Spleen (tissue), 11 donors: ENCODE measurements around the gene AP1B1. TPM values are rescaled to one million over a fixed set of nuclear protein-coding genes. Genes with fewer than 3 reads are reported as not detected.

Source experiments
- DNase-seq: peaks from one replicate; pipeline ENCODE4 v3.0.0-alpha.2; 2020
- H3K27ac ChIP-seq, 8 donors: fragments of 200-600 bp; sonication (generic) in 7 of 8; 1 replicate in 4 of 8; 2 replicates in 4 of 8; pipeline versions ENCODE4 v1.5.0 to v1.8.0; 2016 to 2021; ENCODE audit warnings: inconsistent platforms in 4 of 8, mild to moderate bottlenecking in 4 of 8, moderate library complexity in 1 of 8
- H3K27me3 ChIP-seq, 7 donors: fragments of 200-600 bp; sonication (generic) in 6 of 7; replicated peaks in 1 of 7; 1 replicate in 4 of 7; 2 replicates in 3 of 7; pipeline versions ENCODE4 v1.5.0 to v1.8.0; 2016 to 2021; ENCODE audit warnings: inconsistent platforms in 3 of 7, mild to moderate bottlenecking in 1 of 7
- H3K36me3 ChIP-seq, 6 donors: fragments of 200-600 bp; sonication (generic) in 5 of 6; 1 replicate in 4 of 6; 2 replicates in 2 of 6; pipeline versions ENCODE4 v1.5.0 to v1.8.0; 2016 to 2021; ENCODE audit warnings: inconsistent platforms in 2 of 6
- H3K4me1 ChIP-seq, 6 donors: fragments of 200-600 bp; sonication (generic) in 5 of 6; 1 replicate in 3 of 6; 2 replicates in 3 of 6; pipeline versions ENCODE4 v1.5.0 to v1.8.0; 2016 to 2021; ENCODE audit warnings: inconsistent platforms in 3 of 6
- H3K4me3 ChIP-seq, 8 donors: fragments of 200-600 bp; sonication (generic) in 7 of 8; 1 replicate in 4 of 8; 2 replicates in 4 of 8; pipeline versions ENCODE4 v1.5.0 to v1.8.0; 2016 to 2021; ENCODE audit warnings: inconsistent platforms in 4 of 8, mild to moderate bottlenecking in 4 of 8, moderate library complexity in 2 of 8
- H3K9me3 ChIP-seq, 8 donors: fragments of 200-600 bp; sonication (generic) in 7 of 8; 1 replicate in 4 of 8; 2 replicates in 4 of 8; pipeline versions ENCODE4 v1.5.0 to v1.8.0; 2016 to 2021; ENCODE audit warnings: inconsistent platforms in 4 of 8
- CTCF ChIP-seq, 11 experiments: fragments of 200-600 bp in 7 of 11; fragments of 450-650 bp in 4 of 11; sonication (generic) in 4 of 11; IDR thresholded peaks in 8 of 11; conservative IDR thresholded peaks in 3 of 11; 1 replicate in 7 of 11; 2 replicates in 4 of 11; pipeline versions ENCODE4 v1.4.0 to v1.8.0; 2016 to 2021; ENCODE audit warnings: antibody characterized with exemption in 11 of 11, inconsistent platforms in 4 of 11, mild to moderate bottlenecking in 1 of 11
- POLR2A ChIP-seq, 3 donors: fragments of 450-650 bp; IDR thresholded peaks; one replicate each; pipeline ENCODE4 v1.5.1; 2017; ENCODE audit warnings: antibody characterized with exemption in 3 of 3, mild to moderate bottlenecking in 1 of 3
- POLR2AphosphoS5 ChIP-seq, 3 donors: sonication (generic); formaldehyde crosslinking; IDR thresholded peaks; one replicate each; pipeline ENCODE4 v1.5.1; 2017; ENCODE audit warnings: antibody characterized with exemption in 3 of 3
- WGBS, 5 donors: extraction: QIAGEN DNeasy Blood & Tissue Kit in 3 of 5; methylation state at CpG; one replicate each; pipeline versions ENCODE4 v1.1.5 to v1.1.7; 2013 to 2018; 5-methylcytosine and 5-hydroxymethylcytosine counted together
- intact Hi-C: fragments of 100-400 bp; cut with DNase I; formaldehyde crosslinking; loops from one replicate; pipeline ENCODE4 v1.15.0; 2023; ENCODE audit warnings: low total_unique reads
- polyA plus RNA-seq, 3 donors: library from polyadenylated mRNA; stranded (reverse); fragments of 200-250 nt; gene quantifications; one replicate each; pipeline ENCODE4 v1.2.1, GENCODE V29; 2013
- total RNA-seq, 7 donors: library from RNA; depleted of rRNA in 3 of 7; stranded (reverse); fragments of >200 nt in 3 of 7; fragmentation: NEBNext Ultra II Directional in 4 of 7; extraction: Animal tissue kit (Norgen Biotek cat#: 25700) in 4 of 7; gene quantifications; one replicate each; pipeline versions ENCODE4 v1.1.0 to v1.2.1, GENCODE V29; 2016 to 2021
- donor health status: healthy with polysubstance abuse.
- donor health status: DM: no; HTN: no; CAD: no; lungs with moderate emphysema.
- donor health status: DM: no; HTN: no; CAD: no.
- donor health status: Bipolar disorder and iron deficiency.
- donor health status: healthy.
- donor health status: DM: no; HTN: no; CAD: no.
- donor health status: DM: yes; HTN: yes; CAD: no.

Gene AP1B1
- total and polyA plus RNA-seq, 10 donors, result 43.3 to 150 (median 110) TPM

DNA sequence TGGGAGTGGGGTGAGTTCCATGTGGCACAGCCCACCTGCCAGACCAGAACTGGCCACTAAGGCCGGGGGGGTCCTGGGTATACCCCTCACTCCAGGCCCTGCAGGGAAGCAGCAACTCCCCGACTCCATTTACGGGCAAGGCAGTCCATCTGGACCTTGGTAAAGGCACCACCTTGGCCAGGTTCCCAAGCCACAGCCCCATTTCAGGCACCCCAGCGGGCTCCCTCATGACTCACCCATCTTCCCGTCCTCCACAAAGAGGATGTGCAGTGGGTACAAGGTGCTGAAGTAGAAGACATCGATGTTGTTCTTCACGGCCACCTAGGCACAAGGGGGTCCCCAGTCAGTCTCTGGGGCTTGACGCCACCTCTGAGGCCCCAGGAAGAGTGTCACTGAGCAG is 57.2 kb downstream of the AP1B1 start:
- TF ChIP-seq POLR2A (IDR thresholded peaks at IDR 0.05) (no peak), POLR2AphosphoS5 (IDR thresholded peaks at IDR 0.05) (no peak), CTCF (IDR thresholded peaks at IDR 0.05 in 8 of 11, conservative IDR thresholded peaks at IDR 0.05 in 3 of 11) (no peak)
- intact Hi-C loops, result no loop called here
- Histone ChIP-seq H3K27me3 (no peaks in the 10 kb centered on the region), H3K4me3 (no peak overlapping the region), H3K27ac (peak overlapping the region in 5 of 8 donors; percentile 19 to 48 (median 34)), H3K9me3 (no peaks in the 10 kb centered on the region), H3K36me3 (peaks cover 0 to 100% (median 95%) of the 10 kb centered on the region in 6 donors), H3K4me1 (peaks cover 3 to 32% (median 16%) of the 10 kb centered on the region in 6 donors)
- 83 to 93% (median 90%) methylated on average over 7 to 8 of the region's 8 CpGs for WGBS, 5 donors
- no peak for DNase-seq

- Histone ChIP-seq H3K9me3 (no peaks in the 10 kb centered on the region), H3K27ac (peak overlapping the region in 6 of 8 donors; percentile 18 to 48 (median 30)), H3K36me3 (peaks cover 0 to 100% (median 91%) of the 10 kb centered on the region in 6 donors), H3K27me3 (no peaks in the 10 kb centered on the region), H3K4me1 (peaks cover 3 to 35% (median 17%) of the 10 kb centered on the region in 6 donors), H3K4me3 (no peak overlapping the region)
- no peak for DNase-seq
- TF ChIP-seq POLR2AphosphoS5 (IDR thresholded peaks at IDR 0.05) (peak; percentile 70 to 78 (median 77)), CTCF (IDR thresholded peaks at IDR 0.05 in 8 of 11, conservative IDR thresholded peaks at IDR 0.05 in 3 of 11) (no peak)
- intact Hi-C loops, result no loop called here
- whole genome bisulfite sequencing, 5 donors, result 50 to 83% (median 66%) methylated on average over 8 to 9 of the region's 9 CpGs
These were observed 57.6 kb downstream of the AP1B1 start for GRCh38 chr22:29330753-29331152.

DNA sequence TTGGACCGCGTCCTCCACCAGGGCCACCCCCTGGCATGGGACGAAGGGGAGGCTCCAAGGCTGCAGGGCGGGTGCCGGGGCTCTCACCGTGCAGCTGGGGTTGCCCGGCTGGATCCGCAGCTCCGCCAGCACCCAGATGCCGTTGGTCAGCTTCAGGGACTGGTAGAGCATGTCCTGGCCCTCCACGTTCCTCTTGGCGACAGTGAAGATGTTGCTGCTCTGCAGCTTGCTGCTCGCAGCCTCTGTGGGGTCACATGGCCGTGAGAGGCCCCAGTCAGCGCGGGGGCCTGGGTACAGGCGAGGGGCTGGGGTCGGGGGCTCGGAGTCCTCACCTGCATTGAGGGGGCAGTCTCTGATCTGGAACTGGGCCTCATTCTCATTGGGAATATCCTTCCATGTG is 58.1 kb downstream of the AP1B1 start:
- H3K36me3 ChIP-seq, result peaks cover 0 to 95% (median 86%) of the 10 kb centered on the region in 6 donors
- H3K27ac ChIP-seq, result peak overlapping the region in 5 of 8 donors; percentile 18 to 48 (median 34)
- no peaks in the 10 kb centered on the region for H3K27me3 ChIP-seq
- 50 to 92% (median 83%) methylated on average over 2 to 19 of the region's 19 CpGs for WGBS, 5 donors
- H3K4me1 ChIP-seq, result peaks cover 3 to 35% (median 17%) of the 10 kb centered on the region in 6 donors
- no peak for DNase-seq
- TF ChIP-seq POLR2AphosphoS5 (IDR thresholded peaks at IDR 0.05) (no peak), POLR2A (IDR thresholded peaks at IDR 0.05) (no peak), CTCF (IDR thresholded peaks at IDR 0.05 in 8 of 11, conservative IDR thresholded peaks at IDR 0.05 in 3 of 11) (no peak)
- H3K9me3 ChIP-seq, result no peaks in the 10 kb centered on the region
- no peak overlapping the region for H3K4me3 ChIP-seq
- intact Hi-C loops, result no loop called here

GRCh38 chr22:29329581-29329980 is 58.8 kb downstream of the AP1B1 start:
- Histone ChIP-seq H3K4me3 (no peak overlapping the region), H3K27ac (peak overlapping the region in 1 of 8 donors; percentile 48), H3K36me3 (peaks cover 0 to 88% (median 79%) of the 10 kb centered on the region in 6 donors), H3K27me3 (no peaks in the 10 kb centered on the region), H3K4me1 (peaks cover 3 to 35% (median 17%) of the 10 kb centered on the region in 6 donors), H3K9me3 (no peaks in the 10 kb centered on the region)
- DNase-seq, result no peak
- intact Hi-C loops, result no loop called here
- peak in 1 of 3 donors; percentile 25 for TF ChIP-seq POLR2AphosphoS5 (IDR thresholded peaks at IDR 0.05)
- TF ChIP-seq CTCF (IDR thresholded peaks at IDR 0.05 in 8 of 11, conservative IDR thresholded peaks at IDR 0.05 in 3 of 11), result no peak
- 92 to 95% (median 94%) methylated on average over 10 to 11 of the region's 11 CpGs for WGBS, 5 donors
